Osteoblast (primary cell): Measurements from ENCODE around the gene ZBTB8OS. TPM values are rescaled to one million over a fixed set of nuclear protein-coding genes. Genes with fewer than 3 reads are reported as not detected.
"Not testable (repeated sequence)": the region's sequence is repeated elsewhere in the genome, so short reads cannot be mapped to it uniquely, and the experiment has no call there.

ENCODE experiments used
- DNase-seq: peaks from one replicate; pipeline ENCODE4 v3.0.0; 2011; ENCODE audit warnings: low spot score, mixed read lengths; ENCODE audit not compliant: insufficient read length; ENCODE audit errors: missing footprints
- H2AFZ ChIP-seq: 2 replicates; pipeline ENCODE4 v1.6.0; 2011; ENCODE audit warnings: mild to moderate bottlenecking, low read length
- H3K27ac ChIP-seq: 2 replicates; pipeline ENCODE4 v1.5.1; 2011; ENCODE audit warnings: mild to moderate bottlenecking, low read depth, low read length, moderate library complexity
- H3K27me3 ChIP-seq: 2 replicates; pipeline ENCODE4 v1.6.0; 2012; ENCODE audit warnings: mild to moderate bottlenecking, control low read depth, inconsistent platforms, low read length, moderate library complexity; ENCODE audit not compliant: insufficient read depth
- H3K36me3 ChIP-seq: 2 replicates; pipeline ENCODE4 v1.5.1; 2011; ENCODE audit warnings: mild to moderate bottlenecking, low read length, control low read depth, moderate library complexity; ENCODE audit not compliant: insufficient read depth
- H3K4me1 ChIP-seq: 2 replicates; pipeline ENCODE4 v1.5.1; 2011; ENCODE audit warnings: mild to moderate bottlenecking, low read length, control low read depth, moderate library complexity; ENCODE audit not compliant: insufficient read depth
- H3K4me2 ChIP-seq: 2 replicates; pipeline ENCODE4 v1.6.0; 2011; ENCODE audit warnings: mild to moderate bottlenecking, low read length; ENCODE audit not compliant: insufficient read depth
- H3K4me3 ChIP-seq: fragments of 200-600 bp; sonication (generic); 3 replicates; pipeline ENCODE4 v1.5.1; 2012; ENCODE audit warnings: mild to moderate bottlenecking, low read length, inconsistent platforms; ENCODE audit not compliant: insufficient read depth
- H3K79me2 ChIP-seq: 2 replicates; pipeline ENCODE4 v1.6.0; 2012; ENCODE audit warnings: mild to moderate bottlenecking, low read length, control low read depth, inconsistent platforms; ENCODE audit not compliant: insufficient read depth
- H3K9me3 ChIP-seq: 2 replicates; pipeline ENCODE4 v1.5.1; 2011; ENCODE audit warnings: low read depth, low read length, control low read depth
- H4K20me1 ChIP-seq: 2 replicates; pipeline ENCODE4 v1.6.0; 2012; ENCODE audit warnings: mild to moderate bottlenecking, low read length, control low read depth; ENCODE audit not compliant: insufficient read depth
- total RNA-seq: library from RNA; depleted of rRNA; stranded (reverse); fragments of >200 nt; gene quantifications from 2 replicates; pipeline ENCODE4 v1.2.3, GENCODE V29; 2012
- TF ChIP-seq, protein P1 (sequence below): IDR thresholded peaks from 2 replicates; pipeline ENCODE4 v1.5.1; 2011; ENCODE audit warnings: mild to moderate bottlenecking, low read depth, low read length, moderate library complexity; ENCODE audit errors: extremely low read depth

ZBTB8OS gene
- total RNA-seq, 1 donor, result 37.3 TPM

DNA sequence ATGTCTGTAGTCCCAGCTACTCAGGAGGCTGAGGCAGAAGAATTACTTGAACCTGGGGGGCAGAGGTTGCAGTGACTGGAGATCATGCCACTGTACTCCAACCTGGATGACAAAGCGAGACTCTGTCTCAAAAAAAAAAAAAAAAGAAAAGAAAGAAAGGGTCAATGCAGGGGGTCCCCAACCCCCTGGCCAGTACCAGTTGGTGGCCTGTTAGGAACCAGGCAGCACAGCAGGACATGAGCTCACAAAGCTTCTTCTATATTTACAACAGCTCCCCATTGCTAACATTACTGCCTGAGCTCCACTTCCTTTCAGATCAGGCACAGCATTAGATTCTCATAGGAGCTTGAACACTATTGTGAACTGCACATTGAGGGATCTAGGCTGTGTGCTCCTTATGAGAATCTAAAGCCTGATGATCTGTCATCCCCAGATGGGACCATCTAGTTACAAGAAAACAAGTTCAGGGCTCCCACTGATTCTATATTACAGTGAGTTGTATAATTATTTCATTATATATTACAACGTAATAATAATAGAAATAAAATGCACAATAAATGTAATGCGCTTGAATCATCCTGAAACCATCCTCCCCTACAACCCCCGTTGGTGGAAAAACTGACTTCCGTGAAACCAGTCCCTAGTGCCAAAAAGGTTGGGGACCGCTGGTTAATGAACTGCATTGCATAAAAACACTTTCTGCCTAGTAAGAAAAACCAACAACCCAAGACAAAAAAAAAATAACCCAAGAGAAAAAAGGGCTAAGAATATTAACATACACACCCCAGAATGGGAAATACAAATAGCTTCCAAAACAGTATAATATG lies 2.8 kb downstream of the ZBTB8OS start:
- Histone ChIP-seq H3K27me3 (no peaks in the 10 kb centered on the region), H3K36me3 (peaks cover 10% of the 10 kb centered on the region), H3K4me3 (no peak overlapping the region), H3K4me2 (peak overlapping the region; percentile 16), H3K27ac (no peak overlapping the region), H3K79me2 (peaks cover 71% of the 10 kb centered on the region), H3K9me3 (no peaks in the 10 kb centered on the region), H3K4me1 (peaks cover 12% of the 10 kb centered on the region), H4K20me1 (peaks cover 10% of the 10 kb centered on the region), H2AFZ (no peak overlapping the region)
- DNase-seq, result no peak
- TF ChIP-seq, protein P1, sequence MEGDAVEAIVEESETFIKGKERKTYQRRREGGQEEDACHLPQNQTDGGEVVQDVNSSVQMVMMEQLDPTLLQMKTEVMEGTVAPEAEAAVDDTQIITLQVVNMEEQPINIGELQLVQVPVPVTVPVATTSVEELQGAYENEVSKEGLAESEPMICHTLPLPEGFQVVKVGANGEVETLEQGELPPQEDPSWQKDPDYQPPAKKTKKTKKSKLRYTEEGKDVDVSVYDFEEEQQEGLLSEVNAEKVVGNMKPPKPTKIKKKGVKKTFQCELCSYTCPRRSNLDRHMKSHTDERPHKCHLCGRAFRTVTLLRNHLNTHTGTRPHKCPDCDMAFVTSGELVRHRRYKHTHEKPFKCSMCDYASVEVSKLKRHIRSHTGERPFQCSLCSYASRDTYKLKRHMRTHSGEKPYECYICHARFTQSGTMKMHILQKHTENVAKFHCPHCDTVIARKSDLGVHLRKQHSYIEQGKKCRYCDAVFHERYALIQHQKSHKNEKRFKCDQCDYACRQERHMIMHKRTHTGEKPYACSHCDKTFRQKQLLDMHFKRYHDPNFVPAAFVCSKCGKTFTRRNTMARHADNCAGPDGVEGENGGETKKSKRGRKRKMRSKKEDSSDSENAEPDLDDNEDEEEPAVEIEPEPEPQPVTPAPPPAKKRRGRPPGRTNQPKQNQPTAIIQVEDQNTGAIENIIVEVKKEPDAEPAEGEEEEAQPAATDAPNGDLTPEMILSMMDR, result no peak

- peaks cover 13% of the 10 kb centered on the region for H3K36me3 ChIP-seq
These were observed 5.9 kb downstream of the ZBTB8OS start for GRCh38 chr1:32644426-32644825.

GRCh38 chr1:32642292-32642827 lies 8.0 kb downstream of the ZBTB8OS start:
- not testable (repeated sequence) for H3K9me3 ChIP-seq, DNase-seq, H3K4me3 ChIP-seq, H3K27ac ChIP-seq, H2AFZ ChIP-seq, H3K4me1 ChIP-seq, H3K27me3 ChIP-seq, H4K20me1 ChIP-seq, H3K4me2 ChIP-seq
- Histone ChIP-seq H3K36me3 (peaks cover 13% of the 10 kb centered on the region), H3K79me2 (peaks cover 57% of the 10 kb centered on the region)

More at GRCh38 chr1:32644426-32644825, 5.9 kb downstream of the ZBTB8OS start:
- TF ChIP-seq, protein P1, result no peak
- H3K4me1 ChIP-seq, result peaks cover 4% of the 10 kb centered on the region
- H3K27ac ChIP-seq, result no peak overlapping the region
- no peak for DNase-seq
- no peak overlapping the region for H3K4me2 ChIP-seq
- no peak overlapping the region for H3K4me3 ChIP-seq
- peaks cover 62% of the 10 kb centered on the region for H3K79me2 ChIP-seq
- no peaks in the 10 kb centered on the region for H3K27me3 ChIP-seq
- H4K20me1 ChIP-seq, result peaks cover 7% of the 10 kb centered on the region
- no peak overlapping the region for H2AFZ ChIP-seq
- no peaks in the 10 kb centered on the region for H3K9me3 ChIP-seq

- Histone ChIP-seq H3K36me3 (peaks cover 7% of the 10 kb centered on the region), H2AFZ (no peak overlapping the region), H3K27ac (peak overlapping the region; percentile 1), H3K4me1 (no peaks in the 10 kb centered on the region), H3K27me3 (no peaks in the 10 kb centered on the region), H4K20me1 (no peaks in the 10 kb centered on the region), H3K79me2 (peaks cover 60% of the 10 kb centered on the region), H3K9me3 (no peaks in the 10 kb centered on the region), H3K4me2 (no peak overlapping the region), H3K4me3 (no peak overlapping the region)
- DNase-seq, result peak; percentile 78
- TF ChIP-seq, protein P1, result no peak
These were observed 10.8 kb downstream of the ZBTB8OS start for GRCh38 chr1:32639489-32640075.
